ENCODE results near the gene ERN1.

The ERN1 gene

GRCh38 chr17:64083563-64084085 lies 46.3 kb downstream of the ERN1 start:
- no peak for DNase-seq (ENCODE audit: low spot score)

DNA sequence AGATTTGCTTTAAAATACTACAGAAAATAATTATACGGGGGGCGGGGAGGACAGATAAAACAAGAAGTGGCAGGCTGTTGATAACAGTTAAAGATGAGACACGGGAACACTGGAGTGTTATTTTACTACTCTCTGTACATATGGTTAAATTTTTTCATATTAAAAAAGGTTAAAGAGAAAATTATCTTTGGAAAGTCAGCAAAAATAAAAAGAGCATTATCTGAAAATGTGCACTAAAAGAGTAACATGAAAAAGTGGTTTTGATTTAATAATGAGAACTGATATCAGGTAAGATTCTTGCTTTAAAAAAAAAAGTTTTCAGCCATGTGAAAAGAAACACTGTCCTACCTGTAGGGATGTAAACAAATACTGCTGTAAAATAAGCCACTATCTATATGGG lies 46.9 kb downstream of the ERN1 start:
- DNase-seq (ENCODE audit: low spot score) = no peak

- DNase-seq (ENCODE audit: low spot score) = no peak
Observed at GRCh38 chr17:64081802-64082799, 47.8 kb downstream of the ERN1 start.

GRCh38 chr17:64080174-64080618 lies 49.7 kb downstream of the ERN1 start:
- DNase-seq (ENCODE audit: low spot score) = no peak

DNA sequence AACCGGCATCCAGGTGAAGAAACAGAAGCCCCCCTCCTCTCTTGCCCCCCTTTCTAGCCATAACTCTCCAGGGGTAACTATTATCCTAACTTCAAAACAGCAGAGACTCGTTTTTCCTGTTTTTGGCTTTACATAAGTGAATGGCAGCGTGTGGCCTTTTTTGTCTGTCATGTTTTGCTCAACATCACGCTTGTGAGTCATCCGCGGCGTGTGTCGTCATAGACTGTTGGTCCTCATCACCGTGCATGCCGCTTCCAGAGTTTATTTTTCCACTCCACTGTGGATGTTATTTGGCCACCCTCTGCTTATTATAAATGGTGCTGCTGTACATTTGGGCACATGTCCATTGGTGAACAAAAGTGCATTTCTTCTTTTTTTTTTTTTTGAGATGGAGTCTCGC lies 52.6 kb downstream of the ERN1 start:
- DNase-seq (ENCODE audit: low spot score) = no peak

DNA sequence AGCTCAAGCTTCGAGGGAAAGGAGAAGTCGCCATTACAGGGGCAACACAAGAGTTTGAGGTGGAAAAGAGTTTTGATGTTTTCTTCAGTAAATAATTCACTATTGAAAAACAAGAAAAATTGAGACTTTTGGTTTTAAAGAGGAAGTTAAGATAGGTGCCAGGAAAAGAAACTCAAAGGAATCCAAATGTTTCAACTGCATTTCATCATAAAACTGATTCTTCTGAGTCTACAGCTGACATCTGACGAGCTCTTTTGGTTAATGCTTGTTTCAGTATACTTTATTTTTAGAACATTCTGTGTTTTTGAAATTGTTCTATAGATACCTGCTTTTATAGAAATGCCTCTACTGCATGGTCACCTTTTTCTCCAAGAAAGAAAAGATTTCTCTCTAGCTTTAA lies 54.0 kb downstream of the ERN1 start:
- DNase-seq (ENCODE audit: low spot score) = no peak

- DNase-seq (ENCODE audit: low spot score) = no peak
Observed at GRCh38 chr17:64074704-64075426, 55.1 kb downstream of the ERN1 start.

- peak; percentile 64 for DNase-seq (ENCODE audit: low spot score)
Observed at GRCh38 chr17:64073771-64074703, 55.9 kb downstream of the ERN1 start.

GRCh38 chr17:64071111-64071510 lies 58.8 kb downstream of the ERN1 start:
- DNase-seq (ENCODE audit: low spot score) = no peak

GRCh38 chr17:64070213-64070612 lies 59.7 kb downstream of the ERN1 start:
- no peak for DNase-seq (ENCODE audit: low spot score)

DNA sequence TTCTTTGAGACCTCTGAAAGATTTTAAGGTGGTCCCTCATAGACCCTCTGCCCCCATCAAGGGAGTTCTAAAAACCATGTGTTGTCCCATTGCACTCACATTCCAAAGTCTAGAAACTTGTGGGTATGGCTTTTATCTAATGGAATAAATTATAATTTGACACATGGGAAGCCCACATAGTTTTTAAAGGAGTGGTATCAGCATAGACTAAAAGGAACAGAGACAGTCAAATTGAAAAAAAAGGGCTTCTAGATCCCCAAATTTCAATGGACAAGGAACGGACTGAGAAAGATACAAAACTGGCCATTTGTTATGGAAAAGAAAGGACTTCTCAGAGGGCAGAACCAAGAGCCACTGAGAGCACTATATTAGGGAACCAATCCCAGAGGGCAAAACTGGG lies 60.8 kb downstream of the ERN1 start:
- DNase-seq (ENCODE audit: low spot score) = no peak

GRCh38 chr17:64067657-64068056 lies 62.3 kb downstream of the ERN1 start:
- no peak for DNase-seq (ENCODE audit: low spot score)

- no peak for DNase-seq (ENCODE audit: low spot score)
Observed at GRCh38 chr17:64066716-64067115, 63.2 kb downstream of the ERN1 start.

- no peak for DNase-seq (ENCODE audit: low spot score)
Observed at GRCh38 chr17:64065161-64065560, 64.8 kb downstream of the ERN1 start.

DNA sequence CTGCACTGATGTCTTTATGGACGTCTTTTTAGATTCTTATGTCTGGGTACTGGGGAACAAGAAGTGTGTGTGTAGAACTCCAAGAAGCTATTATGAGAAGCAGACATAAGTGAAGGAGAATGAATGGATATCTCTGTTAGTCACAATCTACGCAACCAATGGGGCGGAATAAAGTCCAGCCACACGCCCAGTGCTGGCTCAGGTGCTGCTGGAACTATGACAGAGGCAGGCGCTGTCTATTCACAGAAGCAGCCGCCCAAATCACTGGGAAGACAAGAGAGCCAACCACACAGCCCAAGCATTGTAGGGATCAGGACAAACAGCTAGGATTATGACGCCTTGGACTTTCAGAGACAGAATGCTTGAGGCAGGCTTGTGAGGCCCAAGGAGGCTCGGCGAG lies 65.6 kb downstream of the ERN1 start:
- no peak for DNase-seq (ENCODE audit: low spot score)

DNA sequence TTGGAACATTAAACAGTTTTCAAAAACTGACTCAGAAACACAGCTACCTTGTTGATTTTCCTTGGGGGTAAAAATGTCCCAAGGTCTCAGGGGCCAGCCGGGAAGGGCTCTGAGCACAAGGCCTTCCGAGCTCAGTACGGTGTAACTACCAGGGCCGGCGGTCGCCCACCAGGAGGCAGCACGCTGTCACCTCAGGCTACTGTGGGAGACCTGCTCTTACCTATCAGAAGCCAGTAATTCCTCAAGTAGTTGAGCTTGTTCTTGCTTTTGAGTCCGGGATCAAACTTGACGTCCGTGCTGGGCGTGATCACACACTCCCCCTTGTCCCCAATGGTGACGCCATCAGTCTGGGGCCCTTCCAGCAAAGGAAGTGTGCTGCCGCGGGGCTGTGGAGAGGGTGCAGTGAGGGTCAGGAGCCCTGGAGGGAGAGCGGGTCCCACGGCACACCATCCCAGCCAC lies 66.1 kb downstream of the ERN1 start:
- peak; percentile 26 for DNase-seq (ENCODE audit: low spot score)

GRCh38 chr17:64063088-64063487 lies 66.9 kb downstream of the ERN1 start:
- peak; percentile 36 for DNase-seq (ENCODE audit: low spot score)

GRCh38 chr17:64061178-64061898 lies 68.6 kb downstream of the ERN1 start:
- no peak for DNase-seq (ENCODE audit: low spot score)

DNA sequence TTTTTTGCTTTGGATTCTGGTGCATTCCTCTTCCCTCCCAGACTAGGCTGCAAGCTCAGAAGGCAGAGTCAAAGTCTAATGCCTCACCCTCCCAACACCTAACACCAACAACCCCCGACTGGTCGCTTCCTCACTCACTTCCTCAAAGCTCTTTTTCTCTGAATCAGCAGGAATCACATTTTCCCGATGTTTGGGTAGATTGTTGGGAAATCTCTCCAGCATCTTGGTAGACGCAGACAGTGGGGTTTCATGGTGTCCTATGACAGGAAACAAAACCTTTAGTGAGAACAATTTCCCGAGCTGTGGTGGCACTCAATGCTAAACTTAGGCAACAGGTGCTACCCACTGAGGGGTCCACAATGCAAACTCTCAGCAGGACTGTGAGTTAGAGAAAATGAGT lies 69.6 kb downstream of the ERN1 start:
- no peak for DNase-seq (ENCODE audit: low spot score)

DNA sequence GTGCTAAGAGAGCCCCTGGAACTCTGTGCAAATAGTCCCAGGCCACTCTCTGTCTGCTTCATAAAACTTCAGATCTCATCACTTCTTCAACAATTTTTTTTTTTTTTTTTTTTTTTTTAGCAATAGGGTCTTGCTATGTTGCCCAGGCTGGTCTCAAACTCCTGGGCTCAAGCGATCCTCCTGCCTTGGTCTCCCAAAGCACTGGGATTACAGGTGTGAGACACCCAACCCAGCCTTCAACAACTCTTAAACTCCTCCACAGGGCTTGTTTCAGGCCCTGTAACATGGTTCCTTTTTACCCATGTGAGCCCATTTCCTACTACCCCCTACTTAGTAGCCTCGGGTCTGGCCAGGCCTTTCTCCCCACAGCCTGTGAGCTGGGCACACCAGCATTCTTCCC lies 70.2 kb downstream of the ERN1 start:
- DNase-seq (ENCODE audit: low spot score) = no peak

GRCh38 chr17:64058621-64059020 lies 71.3 kb downstream of the ERN1 start:
- DNase-seq (ENCODE audit: low spot score) = no peak

All from germinal center (tissue), 1 donor.